ENCODE results near the gene MIDN.

DNA sequence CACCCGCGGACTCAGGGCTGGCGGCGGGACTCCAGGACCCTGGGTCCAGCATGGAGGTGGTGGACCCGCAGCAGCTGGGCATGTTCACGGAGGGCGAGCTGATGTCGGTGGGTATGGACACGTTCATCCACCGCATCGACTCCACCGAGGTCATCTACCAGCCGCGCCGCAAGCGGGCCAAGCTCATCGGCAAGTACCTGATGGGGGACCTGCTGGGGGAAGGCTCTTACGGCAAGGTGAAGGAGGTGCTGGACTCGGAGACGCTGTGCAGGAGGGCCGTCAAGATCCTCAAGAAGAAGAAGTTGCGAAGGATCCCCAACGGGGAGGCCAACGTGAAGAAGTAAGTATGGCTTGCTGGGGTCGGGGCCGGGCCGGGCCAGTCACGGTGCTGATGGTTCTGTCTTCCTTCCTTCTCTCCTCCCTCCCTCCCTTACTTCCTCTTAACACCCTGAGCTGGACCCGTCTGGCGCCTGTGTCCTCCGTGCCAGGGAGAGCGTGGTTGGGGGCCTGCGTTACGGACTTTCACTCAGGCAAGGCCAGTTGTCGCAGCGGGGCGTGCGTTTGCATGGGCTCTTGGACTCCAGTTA, 41.4 kb upstream of the MIDN start:
- TF ChIP-seq, protein P1, sequence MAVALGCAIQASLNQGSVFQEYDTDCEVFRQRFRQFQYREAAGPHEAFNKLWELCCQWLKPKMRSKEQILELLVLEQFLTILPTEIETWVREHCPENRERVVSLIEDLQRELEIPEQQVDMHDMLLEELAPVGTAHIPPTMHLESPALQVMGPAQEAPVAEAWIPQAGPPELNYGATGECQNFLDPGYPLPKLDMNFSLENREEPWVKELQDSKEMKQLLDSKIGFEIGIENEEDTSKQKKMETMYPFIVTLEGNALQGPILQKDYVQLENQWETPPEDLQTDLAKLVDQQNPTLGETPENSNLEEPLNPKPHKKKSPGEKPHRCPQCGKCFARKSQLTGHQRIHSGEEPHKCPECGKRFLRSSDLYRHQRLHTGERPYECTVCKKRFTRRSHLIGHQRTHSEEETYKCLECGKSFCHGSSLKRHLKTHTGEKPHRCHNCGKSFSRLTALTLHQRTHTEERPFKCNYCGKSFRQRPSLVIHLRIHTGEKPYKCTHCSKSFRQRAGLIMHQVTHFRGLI (tag by site-specific recombination; IDR thresholded peaks at IDR 0.05): no peak
- TF ChIP-seq ZNF670 (tag by site-specific recombination; IDR thresholded peaks at IDR 0.05; ENCODE audit: low read depth) (no peak), OVOL3 (tag by site-specific recombination; IDR thresholded peaks at IDR 0.05) (no peak), ZNF138 (tag by site-specific recombination; IDR thresholded peaks at IDR 0.05; ENCODE audit: borderline replicate concordance) (no peak), ZNF654 (tag by site-specific recombination; IDR thresholded peaks at IDR 0.05; ENCODE audit: low read depth) (no peak), ZNF114 (tag by site-specific recombination; IDR thresholded peaks at IDR 0.05) (no peak), ZNF274 (IDR thresholded peaks at IDR 0.05; ENCODE audit: low read length) (no peak), ZNF274 (tag by site-specific recombination; IDR thresholded peaks at IDR 0.05; ENCODE audit: borderline replicate concordance) (no peak), ZNF37A (tag by site-specific recombination; IDR thresholded peaks at IDR 0.05) (no peak), ZNF548 (tag by site-specific recombination; IDR thresholded peaks at IDR 0.05) (no peak)
- TF ChIP-seq, protein P2, sequence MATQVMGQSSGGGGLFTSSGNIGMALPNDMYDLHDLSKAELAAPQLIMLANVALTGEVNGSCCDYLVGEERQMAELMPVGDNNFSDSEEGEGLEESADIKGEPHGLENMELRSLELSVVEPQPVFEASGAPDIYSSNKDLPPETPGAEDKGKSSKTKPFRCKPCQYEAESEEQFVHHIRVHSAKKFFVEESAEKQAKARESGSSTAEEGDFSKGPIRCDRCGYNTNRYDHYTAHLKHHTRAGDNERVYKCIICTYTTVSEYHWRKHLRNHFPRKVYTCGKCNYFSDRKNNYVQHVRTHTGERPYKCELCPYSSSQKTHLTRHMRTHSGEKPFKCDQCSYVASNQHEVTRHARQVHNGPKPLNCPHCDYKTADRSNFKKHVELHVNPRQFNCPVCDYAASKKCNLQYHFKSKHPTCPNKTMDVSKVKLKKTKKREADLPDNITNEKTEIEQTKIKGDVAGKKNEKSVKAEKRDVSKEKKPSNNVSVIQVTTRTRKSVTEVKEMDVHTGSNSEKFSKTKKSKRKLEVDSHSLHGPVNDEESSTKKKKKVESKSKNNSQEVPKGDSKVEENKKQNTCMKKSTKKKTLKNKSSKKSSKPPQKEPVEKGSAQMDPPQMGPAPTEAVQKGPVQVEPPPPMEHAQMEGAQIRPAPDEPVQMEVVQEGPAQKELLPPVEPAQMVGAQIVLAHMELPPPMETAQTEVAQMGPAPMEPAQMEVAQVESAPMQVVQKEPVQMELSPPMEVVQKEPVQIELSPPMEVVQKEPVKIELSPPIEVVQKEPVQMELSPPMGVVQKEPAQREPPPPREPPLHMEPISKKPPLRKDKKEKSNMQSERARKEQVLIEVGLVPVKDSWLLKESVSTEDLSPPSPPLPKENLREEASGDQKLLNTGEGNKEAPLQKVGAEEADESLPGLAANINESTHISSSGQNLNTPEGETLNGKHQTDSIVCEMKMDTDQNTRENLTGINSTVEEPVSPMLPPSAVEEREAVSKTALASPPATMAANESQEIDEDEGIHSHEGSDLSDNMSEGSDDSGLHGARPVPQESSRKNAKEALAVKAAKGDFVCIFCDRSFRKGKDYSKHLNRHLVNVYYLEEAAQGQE (tag by site-specific recombination; IDR thresholded peaks at IDR 0.05): no peak
- TF ChIP-seq, protein P3, sequence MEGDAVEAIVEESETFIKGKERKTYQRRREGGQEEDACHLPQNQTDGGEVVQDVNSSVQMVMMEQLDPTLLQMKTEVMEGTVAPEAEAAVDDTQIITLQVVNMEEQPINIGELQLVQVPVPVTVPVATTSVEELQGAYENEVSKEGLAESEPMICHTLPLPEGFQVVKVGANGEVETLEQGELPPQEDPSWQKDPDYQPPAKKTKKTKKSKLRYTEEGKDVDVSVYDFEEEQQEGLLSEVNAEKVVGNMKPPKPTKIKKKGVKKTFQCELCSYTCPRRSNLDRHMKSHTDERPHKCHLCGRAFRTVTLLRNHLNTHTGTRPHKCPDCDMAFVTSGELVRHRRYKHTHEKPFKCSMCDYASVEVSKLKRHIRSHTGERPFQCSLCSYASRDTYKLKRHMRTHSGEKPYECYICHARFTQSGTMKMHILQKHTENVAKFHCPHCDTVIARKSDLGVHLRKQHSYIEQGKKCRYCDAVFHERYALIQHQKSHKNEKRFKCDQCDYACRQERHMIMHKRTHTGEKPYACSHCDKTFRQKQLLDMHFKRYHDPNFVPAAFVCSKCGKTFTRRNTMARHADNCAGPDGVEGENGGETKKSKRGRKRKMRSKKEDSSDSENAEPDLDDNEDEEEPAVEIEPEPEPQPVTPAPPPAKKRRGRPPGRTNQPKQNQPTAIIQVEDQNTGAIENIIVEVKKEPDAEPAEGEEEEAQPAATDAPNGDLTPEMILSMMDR (tag by site-specific recombination; IDR thresholded peaks at IDR 0.05): no peak
- TF ChIP-seq, protein P4, sequence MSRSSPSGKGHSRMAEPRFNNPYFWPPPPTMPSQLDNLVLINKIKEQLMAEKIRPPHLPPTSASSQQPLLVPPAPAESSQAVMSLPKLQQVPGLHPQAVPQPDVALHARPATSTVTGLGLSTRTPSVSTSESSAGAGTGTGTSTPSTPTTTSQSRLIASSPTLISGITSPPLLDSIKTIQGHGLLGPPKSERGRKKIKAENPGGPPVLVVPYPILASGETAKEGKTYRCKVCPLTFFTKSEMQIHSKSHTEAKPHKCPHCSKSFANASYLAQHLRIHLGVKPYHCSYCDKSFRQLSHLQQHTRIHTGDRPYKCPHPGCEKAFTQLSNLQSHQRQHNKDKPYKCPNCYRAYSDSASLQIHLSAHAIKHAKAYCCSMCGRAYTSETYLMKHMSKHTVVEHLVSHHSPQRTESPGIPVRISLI (tag by site-specific recombination; IDR thresholded peaks at IDR 0.05): no peak
- TF ChIP-seq, protein P5, sequence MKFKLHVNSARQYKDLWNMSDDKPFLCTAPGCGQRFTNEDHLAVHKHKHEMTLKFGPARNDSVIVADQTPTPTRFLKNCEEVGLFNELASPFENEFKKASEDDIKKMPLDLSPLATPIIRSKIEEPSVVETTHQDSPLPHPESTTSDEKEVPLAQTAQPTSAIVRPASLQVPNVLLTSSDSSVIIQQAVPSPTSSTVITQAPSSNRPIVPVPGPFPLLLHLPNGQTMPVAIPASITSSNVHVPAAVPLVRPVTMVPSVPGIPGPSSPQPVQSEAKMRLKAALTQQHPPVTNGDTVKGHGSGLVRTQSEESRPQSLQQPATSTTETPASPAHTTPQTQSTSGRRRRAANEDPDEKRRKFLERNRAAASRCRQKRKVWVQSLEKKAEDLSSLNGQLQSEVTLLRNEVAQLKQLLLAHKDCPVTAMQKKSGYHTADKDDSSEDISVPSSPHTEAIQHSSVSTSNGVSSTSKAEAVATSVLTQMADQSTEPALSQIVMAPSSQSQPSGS (tag by site-specific recombination; IDR thresholded peaks at IDR 0.05; ENCODE audit: low read depth): no peak
- TF ChIP-seq, protein P6, sequence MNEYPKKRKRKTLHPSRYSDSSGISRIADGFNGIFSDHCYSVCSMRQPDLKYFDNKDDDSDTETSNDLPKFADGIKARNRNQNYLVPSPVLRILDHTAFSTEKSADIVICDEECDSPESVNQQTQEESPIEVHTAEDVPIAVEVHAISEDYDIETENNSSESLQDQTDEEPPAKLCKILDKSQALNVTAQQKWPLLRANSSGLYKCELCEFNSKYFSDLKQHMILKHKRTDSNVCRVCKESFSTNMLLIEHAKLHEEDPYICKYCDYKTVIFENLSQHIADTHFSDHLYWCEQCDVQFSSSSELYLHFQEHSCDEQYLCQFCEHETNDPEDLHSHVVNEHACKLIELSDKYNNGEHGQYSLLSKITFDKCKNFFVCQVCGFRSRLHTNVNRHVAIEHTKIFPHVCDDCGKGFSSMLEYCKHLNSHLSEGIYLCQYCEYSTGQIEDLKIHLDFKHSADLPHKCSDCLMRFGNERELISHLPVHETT (tag by site-specific recombination; IDR thresholded peaks at IDR 0.05): no peak
